ENCODE results near the gene ARHGEF11.

The ARHGEF11 gene

DNA sequence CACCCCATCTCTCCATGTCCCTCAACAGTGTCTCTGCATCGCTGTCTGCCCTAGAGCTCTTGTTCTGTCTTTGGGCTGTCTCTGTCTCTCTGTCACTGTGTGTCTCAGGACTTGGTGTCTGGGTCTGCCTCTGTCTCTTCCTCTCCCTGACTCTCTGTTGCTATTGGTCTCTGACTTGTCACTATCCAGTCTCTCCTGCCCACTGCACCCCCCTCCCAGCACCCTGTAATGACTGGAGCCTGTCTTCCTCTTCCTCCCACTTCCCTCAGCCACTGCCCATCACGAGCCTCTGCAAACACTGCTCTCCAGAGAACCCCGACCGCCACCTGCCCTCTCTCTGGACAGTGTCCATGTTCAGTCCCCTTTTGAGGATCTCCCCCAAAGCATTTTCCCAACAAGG, 139.9 kb downstream of the ARHGEF11 start:
- DNase-seq = no peak

DNA sequence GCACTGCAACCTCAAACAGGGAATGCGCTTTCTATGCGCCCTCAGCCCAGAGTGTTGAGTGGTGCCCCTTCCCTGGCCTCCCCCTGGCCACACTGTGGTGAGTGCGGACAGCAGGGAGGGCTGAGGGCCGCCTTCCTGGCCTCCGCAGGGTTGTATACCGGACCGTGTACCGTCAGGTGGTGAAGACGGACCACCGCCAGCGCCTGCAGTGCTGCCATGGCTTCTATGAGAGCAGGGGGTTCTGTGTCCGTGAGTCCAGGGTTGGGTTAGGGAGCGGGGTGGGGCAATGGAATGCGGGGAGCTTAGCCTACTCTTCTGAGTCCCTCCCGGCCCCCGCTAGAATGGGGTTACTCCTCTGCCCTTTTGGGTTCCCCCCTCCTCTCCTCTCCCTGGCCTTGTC, 140.4 kb downstream of the ARHGEF11 start:
- DNase-seq = no peak

DNA sequence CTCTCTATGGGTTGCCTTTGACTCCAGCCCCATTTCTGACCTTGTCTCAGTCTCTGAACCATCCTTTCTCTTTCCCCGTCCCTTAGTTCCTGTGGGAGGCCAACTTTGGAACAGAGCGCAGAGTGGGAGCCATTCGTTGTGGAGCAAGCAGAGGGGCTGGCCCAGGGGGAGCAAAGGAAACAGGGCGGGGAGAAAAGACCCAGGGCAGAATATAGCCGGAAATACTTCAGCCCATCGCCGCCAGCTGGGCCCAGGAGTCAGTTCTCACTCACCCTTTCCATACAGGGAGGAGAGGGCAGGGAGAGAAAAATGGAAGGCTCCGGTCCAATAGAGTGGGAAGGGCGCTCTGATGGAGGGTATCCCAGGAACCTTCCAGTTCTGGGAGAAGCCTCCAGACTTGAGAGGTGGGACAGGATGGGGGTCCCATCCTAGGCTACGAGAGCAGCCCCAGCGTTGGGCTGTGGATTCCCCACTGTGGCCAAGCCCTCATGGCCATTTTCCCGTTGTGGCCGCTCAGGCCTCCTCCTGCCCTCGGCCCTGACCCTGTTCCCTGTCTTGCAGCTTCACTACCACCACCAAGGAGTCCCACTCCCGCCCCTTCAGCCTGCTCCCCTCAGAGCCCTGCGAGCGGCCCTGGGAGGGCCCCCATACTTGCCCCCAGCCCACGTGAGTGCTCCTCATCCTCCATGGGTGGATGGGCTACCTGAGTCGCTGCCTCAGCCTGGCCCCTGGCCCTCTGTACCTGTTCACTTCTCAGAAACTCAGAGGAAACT, 141.2 kb downstream of the ARHGEF11 start:
- DNase-seq = no peak

DNA sequence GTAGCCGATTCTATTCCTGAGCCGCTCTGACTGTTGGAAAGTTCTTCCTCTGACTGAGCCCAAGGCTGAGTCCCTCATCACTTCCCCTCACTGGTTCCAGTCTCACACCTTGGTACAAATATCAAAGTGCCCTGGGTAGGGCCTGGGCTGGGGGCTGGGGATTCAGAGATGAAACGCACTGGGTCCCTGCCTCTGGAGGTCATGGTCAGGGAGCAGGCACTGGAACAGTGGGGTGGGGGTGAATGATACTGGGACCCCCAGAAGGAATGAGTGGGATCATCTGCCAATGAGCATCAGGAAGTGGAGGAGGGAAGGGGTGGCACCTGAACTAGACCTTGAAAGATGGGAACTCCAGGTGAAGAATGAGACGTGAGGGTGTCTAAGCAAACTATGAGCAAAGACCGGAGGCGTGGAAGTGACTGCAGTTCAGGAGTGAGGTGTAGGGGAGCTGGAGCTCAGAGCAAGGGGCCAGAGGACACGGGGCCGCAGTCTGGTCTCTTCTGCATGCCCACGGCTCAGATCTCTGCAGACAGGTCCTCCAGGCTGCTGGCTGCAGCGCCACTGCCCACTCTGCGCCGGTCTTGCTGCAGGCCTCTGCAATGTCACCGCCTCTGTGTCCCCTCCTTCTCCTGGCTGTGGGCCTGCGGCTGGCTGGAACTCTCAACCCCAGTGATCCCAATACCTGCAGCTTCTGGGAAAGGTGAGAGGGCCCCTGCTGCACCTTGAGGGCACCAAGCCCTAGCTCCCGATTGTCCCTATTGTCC, 142.0 kb downstream of the ARHGEF11 start:
- no peak for DNase-seq

DNA sequence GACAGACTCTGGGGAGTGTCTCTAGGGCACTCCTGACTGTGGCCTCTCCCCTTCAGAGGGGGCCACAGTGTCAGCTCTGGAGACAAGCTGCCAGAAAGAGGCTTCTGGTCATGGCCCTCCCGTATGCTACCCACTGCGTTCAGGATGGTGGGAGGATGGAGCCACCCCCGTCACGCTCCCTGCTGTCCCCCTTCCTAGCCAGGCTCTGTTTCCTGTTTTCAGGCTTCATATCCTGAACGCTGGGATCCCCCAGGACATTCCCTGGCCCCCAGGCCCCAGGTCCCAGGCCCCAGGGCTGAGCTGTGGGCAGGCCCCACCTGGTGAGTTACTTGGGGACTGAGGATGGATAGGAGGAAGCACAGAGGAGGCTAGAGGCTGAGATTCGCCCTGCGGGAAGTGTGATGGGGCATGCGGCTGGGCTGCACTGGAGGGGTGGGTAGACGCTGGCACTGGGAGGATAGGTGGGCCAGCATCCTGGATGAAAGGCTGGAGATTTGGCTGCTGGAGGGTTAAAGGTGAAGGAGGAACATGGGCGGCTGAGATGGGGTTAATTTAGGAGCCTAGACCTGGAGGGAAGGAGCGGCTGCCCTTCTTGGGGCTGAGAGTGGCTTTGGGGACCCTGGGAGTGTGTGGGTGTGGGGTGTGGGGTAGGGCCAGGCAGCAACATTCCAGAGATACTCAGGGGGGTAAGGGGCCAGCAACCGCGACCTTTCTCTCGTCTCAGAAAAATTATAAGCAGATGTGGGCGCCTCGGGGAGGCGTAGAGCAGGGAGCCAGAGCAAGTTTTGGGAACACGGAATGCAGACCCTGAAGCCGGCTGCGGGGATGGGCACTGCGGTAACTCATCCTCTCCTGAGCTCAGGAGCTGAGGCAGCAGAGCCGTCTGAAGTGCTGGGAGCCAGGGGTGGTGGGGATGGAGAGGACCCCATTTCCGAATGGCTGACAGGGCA, 143.3 kb downstream of the ARHGEF11 start:
- no peak for DNase-seq

DNA sequence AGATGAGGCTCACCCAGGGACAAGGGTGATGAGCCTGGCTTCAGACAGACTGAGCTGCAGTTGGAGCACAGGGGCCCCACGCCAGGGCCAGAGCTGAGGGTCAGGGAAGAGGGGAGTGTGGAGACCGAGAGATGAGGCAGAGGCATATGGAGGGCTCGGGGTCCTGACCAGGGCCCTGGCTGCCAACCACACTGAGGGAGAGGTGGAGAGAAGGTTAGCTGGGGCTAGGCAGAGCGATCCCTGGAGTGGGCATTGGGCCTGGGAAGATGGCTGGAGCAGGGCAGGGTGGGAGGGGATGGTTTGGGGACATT, 144.0 kb downstream of the ARHGEF11 start:
- DNase-seq = no peak

DNA sequence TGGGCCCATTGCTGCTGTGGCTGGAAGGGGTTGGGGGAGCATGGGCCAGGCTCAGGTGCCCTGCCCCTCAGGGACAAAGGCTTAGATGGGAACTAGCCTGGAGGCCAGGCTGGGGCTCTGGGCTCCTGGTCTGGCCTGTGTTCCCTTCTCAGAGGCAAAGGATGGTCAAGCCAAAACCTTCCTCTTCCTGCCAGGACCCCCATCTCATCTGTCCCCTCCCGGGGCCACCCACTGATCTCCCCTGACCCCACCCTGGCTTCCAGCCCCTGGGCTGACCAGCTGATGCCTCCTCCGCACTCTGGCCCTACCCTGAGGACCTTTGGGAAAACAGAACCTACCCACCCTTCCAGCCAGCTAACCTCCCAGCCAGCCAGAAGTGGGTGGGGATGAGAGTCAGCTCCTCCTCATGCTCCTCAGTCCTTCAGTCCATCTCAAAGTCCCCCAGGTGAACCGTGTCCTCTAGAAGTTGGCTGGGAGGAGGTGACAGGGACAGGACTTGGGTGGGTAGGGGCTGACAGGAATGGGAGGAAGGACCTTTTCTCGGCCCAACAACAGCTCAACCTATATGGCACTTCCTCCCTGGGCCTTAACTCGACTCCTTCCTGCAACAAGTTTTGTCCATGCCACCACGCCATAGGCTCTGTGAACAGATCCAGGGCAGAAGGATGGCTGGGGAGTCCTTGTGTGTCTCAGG, 144.5 kb downstream of the ARHGEF11 start:
- no peak for DNase-seq

DNA sequence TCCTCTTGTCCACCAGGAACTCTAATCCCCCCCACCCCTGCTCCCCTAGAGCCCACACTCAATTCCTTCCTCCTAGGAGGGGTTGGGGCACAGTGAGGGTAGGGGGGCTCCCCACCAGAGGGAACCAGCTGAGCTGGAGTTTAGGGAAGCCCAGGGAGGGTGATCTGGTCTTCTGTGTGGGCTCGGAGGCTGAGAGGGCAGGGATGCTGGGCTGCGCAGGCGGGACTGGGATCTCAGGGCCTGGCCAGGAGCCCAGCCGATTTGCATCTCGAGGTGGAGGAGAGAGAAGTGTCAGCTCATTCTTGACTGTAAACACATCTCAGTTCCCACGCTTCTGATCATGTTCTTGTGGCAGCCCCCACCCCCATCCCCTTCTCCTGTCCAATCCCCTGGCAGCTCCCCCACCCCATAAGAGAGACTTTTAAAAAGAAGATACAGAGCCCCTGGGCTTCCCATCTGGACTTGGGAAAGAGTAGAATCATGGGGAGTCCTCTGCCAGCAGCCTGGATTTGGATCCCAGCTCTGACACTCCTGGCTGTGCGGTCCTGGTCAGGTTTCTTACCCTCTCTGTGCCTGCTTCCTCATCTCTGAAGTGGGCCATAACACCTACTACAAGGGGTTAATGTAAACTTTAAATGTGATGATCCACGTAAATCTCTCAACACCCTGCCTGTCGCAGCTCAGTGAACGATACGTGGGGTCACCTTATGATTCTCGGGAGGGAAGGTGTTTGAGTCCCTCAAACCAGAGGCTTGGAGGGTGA, 145.4 kb downstream of the ARHGEF11 start:
- no peak for DNase-seq

DNA sequence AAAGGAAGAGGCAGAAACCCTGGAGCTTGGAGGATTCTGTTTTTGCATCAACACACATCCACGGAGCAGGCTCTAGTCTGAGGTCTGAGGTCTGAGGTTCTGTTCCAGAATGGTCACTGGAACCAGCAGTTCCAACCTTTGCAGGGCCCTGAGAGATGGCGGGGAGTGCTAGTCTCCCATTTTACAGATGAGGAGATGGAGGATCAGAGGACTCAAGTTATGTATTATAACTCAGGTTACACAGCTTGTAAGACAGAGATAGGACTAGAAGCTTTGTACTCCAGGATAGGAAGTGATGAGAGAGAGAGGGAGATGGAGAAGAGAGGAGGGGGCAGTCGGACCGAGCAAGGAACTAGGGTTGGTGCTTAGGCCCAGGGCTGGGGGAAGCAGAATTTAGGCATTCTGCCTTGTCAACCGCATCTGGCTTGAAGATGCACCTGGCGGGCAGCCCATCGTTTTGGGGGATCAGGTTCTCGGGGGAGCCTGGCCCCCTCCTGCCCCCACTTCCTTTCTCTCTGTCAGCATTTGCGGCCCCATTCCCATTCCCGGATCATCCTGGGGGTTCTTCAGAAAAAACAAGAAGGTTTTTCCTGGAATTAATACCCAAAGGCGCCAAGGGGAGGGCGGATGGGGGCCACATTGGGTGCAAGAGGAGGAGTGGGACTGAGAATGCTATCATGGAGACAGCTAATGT, 146.4 kb downstream of the ARHGEF11 start:
- DNase-seq = no peak

DNA sequence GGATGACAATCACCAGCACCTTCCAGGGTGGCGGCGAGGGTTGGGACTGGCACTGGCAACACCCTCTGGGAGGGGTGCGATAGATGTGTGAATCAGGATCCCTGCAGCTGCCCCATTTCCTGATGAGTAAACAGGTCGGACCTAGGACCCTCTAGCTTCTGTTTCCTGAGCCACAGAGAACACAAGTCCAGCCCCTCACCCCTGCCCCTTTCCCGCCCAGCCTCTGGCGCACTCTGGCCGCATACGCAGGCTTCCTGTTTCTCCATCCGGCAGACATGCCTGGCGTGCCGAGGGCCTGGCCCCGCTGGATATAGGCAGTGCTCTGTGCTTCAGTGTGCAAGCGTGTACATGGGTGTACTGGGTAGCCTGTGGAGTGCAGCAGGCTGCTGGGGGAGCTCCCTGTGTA, 147.4 kb downstream of the ARHGEF11 start:
- DNase-seq = no peak

DNA sequence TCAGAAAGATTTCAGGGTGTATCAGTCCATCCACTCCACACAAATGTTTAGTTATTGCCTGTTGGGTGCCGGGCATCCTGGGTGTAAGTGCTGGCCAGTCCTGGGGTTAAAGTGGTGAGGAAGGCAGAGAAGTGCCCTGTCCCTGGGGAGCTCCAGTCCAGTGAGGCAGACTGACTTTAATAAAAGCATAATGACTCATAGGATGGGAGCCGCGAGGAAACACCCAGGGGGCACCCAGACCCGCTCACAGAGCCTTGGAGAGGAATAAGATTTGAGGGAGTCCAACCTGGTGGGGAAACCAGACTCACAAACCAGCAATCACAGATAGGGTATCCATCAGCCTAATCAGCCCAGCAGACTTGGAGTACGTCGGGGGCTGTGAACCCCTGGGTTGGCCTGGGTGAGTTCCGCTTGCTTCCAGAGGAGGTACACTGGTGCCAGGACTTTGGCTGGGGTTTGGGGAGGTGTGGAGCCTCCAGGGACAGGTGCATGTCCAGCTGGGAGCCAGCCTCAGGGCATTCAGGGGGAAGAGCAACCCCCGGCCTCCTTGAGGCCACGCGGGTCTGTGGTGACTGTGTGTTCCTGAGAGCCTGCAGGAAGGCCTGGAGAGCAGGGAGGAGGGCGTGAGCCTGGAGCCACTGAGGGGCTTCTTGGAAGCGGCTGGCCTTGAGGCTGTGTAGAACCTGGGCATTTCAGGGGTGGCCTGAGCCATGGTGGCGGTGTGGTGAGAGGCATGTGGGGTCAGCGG, 148.3 kb downstream of the ARHGEF11 start:
- no peak for DNase-seq

DNA sequence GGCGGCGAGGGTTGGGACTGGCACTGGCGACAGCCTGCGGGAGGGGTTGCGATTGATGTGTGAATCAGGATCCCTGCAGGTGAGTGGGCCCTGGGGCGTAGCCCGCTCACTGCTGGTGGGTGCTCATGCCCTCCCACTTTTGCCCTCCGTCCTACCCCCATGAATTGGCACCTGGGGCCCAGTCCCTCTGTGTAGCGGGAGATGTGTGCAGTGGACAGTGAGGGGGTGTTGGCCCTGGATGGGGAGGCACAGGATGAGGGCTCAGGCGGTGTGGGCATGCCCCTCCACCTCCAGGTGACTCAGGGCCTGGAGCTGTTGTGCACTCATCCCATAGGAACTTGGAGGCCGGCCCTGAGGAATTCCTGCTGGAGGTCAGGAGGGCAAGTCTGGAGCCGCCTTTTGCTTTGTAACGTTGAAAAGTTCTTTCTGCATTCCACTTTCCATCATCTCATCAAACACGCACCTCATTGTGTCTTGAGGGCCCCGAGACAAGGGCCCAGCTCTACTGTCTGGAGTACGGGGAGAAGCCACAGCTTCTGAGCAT, 149.0 kb downstream of the ARHGEF11 start:
- no peak for DNase-seq

DNA sequence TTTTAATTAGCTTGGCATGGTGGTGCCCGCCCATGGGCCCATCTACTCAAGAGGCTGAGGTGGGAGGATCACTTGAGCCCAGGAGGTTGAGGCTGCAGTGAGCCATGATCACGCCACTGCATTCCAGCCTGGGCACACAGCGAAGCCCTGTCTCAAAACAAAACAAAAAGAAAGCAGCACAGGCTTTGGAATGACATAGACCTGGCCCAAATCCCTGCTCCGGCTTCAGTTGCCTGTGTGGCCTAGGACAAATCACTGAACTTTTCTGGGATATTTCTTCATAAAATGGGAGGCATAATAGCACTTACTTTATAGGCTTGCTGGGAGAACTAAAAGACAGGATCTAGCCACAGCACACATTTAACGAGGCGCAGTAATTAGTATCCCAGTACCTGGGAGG, 149.6 kb downstream of the ARHGEF11 start:
- no peak for DNase-seq

DNA sequence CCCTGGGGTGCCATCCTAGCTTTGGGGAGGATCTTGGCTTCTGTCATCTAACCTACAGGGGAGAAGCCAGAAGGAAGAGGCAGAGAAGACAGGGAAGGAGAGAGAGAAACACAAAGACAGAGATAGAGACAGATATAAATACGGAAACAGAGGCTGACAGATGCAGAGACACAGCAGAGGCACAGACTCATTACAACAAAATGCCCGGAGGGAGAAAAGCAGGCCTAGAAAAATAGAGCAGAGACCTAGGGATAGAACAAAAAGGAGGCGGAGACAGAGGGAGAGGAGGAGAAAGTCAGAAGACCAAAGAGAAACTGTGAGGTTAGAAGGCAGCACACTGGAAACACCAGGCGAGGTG, 150.1 kb downstream of the ARHGEF11 start:
- no peak for DNase-seq

DNA sequence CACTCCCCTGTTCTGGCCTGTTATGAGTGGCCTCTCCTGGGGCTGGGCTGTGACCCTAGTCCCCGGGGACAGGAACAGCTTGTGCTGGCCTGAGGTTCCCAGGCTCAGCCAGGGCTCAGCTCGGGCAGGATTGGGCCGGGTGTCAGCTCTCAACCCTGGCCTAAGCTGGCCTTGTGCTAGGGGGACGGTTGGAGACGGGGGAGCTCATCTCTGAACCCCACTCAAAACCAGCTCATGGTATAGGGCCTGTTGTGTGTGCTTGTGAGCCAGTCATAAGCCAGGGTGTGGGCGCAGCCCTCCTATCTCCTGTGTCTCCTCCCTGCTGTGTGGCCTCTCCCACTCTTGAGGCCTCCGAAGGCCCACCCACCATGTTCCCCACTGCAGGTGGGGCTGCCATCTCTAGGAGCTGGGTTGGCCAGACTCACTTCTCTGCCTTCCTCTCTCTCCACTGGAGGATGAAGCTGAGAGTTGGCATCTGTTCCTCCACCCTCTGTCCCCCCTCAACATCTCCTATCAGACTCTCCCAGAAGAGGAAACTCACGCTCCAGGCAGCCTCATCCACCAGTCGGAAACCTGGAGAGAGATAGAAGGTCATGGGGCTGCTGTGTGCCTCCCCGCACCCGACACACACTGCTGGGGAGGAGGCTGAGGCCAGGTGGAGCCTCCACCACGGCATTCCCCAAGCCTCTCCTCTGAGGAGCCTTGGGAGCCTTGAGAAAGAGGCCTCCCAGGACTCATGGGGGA, 150.7 kb downstream of the ARHGEF11 start:
- no peak for DNase-seq

DNA sequence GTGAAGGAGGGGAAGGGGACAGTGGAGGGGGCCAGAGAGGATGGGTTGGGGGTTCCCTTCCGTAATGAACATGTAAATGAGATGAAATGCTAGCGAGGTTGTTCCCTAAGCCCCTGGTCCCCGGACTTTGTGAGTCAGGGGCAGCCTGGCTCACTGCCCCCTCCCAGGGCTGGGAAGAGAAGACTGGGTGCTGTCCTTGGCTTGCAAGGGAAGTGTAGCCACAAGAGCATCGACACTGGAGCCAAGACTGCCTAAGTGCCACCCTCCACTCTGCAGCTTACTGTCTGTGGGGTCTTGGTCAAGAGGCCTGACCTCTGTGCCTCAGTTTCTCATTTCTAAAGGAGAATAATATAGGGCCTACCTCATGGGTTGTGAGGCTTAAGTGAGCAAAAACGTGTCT, 151.5 kb downstream of the ARHGEF11 start:
- DNase-seq = no peak

DNA sequence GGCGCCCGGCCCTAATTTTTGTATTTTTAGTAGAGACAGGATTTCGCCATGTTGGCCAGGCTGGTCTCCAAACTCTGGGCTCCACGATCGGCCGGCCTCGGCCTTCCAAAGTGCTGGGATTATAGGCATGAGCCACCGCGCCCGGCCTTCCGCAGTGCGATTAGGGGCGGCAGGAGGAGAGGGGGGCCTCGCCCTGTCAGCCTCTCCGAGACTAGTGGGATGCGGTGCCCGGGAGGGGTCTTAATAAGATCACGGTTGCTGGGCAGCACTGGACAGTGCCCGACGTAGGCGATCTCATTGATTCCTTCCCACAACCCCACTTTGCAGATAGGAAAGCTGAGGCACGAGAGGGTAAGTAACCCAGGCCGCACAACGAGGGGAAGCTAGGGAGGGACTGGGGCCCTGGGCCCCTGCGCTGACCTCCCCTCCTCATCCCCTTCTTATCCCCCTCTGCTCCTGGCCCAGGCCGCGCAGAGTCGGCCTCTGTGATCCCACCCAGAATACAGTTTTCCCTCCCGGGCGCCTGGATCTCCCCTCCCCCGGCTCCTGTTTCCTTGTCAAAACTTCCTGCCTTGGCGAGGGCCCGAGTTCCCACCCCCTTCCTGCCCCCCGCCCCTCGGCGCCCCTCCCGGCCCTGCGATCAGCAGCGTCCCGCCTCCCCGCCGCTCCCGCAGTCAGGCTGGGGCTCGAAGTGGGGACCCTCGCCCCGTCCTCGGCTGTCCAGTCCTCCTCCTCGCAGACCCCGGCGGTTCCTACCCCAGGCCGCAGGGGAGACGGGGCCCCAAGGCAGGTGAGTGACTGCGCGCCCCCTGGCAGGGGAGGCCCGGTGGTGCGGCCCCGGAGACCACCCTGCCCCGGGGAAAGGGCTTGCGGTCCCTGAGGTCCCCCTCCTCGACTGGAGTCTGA, 152.2 kb downstream of the ARHGEF11 start, which contains the start of gene PEAR1:
TSS of gene PEAR1 (plus strand) at position 671 of the 906 bp plus-strand sequence. CDS start 10,209 bp downstream, outside the sequence.
- DNase-seq = no peak

All from activated T-cell treated with anti-CD3 and anti-CD28 coated beads, Interleukin-2, amount 50 U/mL, for 48 hours (primary cell).